GM19452 (cell line): ENCODE results near the gene RIF1.

Experiments used
- ATAC-seq: cut with Tn5 transposase; IDR thresholded peaks from one replicate; pipeline ENCODE4 v1.9.1; 2021; ENCODE audit not compliant: unreplicated experiment

The RIF1 gene

GRCh38 chr2:151498178-151498577 lies 88.5 kb downstream of the RIF1 start:
- no peak for ATAC-seq

GRCh38 chr2:151506170-151506569 lies 96.5 kb downstream of the RIF1 start:
- ATAC-seq: no peak

DNA sequence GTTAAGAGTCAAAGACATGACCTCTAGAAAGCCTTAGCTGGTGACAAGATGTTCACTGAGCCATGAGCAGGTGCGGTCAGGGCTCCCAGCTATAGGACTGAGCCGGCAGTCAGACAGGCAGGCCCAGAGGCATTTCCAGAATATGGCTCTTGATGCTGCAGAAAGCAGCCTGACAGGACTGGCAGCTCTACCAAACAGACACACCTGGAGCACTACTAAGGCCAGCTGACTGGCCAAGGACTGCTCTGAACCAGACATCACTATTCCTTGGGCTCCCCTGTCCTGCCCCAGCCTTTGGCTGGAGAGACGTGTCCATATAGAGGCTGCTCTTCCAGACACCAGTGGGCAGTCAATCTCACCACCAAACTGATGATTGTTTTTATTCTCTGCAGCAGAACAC lies 98.8 kb downstream of the RIF1 start:
- ATAC-seq: no peak

GRCh38 chr2:151518802-151519201 lies 109.1 kb downstream of the RIF1 start:
- no peak for ATAC-seq

DNA sequence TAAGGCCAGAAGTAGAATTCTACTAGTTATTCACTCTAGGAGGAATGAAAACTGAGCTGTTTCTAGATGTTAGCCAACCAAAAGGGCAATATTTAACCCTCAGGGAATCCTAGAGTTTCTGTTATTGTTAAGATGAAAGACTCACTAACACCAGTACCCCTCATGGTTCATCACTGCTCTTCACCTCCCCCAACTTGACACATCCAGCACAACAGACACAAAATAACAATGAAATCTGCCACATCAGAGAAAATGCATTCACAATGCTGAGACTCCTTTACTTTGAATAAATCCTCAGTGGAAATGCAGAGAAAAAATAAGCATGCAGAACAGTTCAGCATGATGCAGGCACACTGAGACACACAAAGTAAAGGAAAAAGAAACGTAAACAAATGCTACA lies 111.3 kb downstream of the RIF1 start:
- ATAC-seq: no peak

DNA sequence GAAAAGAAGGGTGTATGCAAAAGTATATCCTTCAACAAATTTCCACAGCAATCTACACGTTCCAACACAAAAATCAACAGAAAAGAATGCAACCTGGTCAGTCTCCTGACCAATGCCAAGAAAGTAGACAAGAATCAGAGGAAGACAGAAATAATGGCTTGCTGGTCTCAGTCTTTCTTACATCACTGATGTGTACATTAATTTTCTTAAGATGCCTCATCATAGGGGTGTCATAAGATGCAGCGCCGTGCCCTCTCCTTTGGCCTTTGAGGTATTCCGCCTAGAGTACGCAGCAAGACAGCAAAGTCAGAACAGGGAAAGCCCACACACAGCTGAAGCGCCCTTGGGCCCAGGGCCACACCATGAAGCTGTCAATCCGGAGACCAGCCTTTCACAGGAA lies 112.9 kb downstream of the RIF1 start:
- ATAC-seq: no peak

DNA sequence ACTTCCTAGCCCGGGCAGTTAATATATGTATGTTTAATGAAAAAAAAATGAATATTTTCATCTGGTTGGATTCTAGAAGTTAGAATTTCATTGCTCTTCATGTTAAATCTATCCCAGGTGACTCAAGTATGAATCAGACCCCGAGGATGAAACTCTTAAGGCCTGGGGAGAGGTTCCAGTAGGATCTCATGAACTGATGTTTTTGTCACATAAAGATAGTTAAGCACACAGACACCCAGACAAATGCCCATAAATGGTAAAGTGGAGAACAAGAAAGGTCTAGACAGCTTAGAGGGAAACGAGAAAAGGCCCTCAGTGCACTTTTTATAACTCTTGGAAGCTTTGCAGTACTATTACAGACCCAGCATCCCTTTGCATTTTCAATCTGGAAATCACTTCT lies 114.1 kb downstream of the RIF1 start:
- ATAC-seq: no peak

GRCh38 chr2:151525821-151526373 lies 116.2 kb downstream of the RIF1 start:
- ATAC-seq: no peak

DNA sequence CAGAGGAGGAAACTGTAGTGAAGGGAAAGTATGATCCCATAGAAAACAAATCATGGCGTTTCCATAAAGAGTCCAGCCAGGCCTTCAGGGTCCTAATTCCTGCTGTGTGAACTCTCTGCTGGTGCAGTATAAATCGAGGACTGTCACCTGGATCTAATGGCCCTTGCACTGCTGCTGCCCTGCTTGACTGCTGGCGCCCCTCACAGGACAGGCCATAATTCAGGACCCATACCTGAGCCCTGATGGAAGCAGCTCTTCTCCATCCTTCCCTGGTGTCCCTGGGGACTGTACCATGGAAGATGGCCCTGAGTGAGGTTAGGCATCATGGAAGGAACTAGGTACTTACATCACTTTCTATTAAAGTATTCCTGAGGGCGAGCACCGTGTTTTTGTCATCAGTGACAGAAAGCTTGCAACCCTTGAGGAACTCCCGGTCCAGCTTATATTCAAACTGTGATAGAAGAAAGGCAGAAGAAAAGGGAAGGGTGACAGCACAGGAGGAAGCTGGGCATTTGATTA lies 116.9 kb downstream of the RIF1 start:
- ATAC-seq: no peak
